Nephron progenitor cell (in vitro differentiated cells): Measurements from ENCODE around the gene WARS2.

Experiments
- DNase-seq: peaks from one replicate; pipeline ENCODE4 v3.0.0; 2021
- H3K27ac Mint-ChIP-seq: 2 replicates; pipeline ENCODE4 v1.8.0; 2021; ENCODE audit warnings: mild to moderate bottlenecking, moderate library complexity, mixed read lengths
- H3K27me3 Mint-ChIP-seq: 2 replicates; pipeline ENCODE4 v1.8.0; 2021; ENCODE audit warnings: mild to moderate bottlenecking, low read depth, mixed read lengths; ENCODE audit not compliant: poor library complexity
- H3K36me3 Mint-ChIP-seq: 2 replicates; pipeline ENCODE4 v1.8.0; 2021; ENCODE audit warnings: low read depth, mixed read lengths
- H3K4me1 Mint-ChIP-seq: 2 replicates; pipeline ENCODE4 v1.8.0; 2021; ENCODE audit warnings: mixed read lengths
- H3K4me3 Mint-ChIP-seq: 2 replicates; pipeline ENCODE4 v1.8.0; 2021; ENCODE audit warnings: mild to moderate bottlenecking, moderate library complexity, mixed read lengths
- H3K9me3 Mint-ChIP-seq: 2 replicates; pipeline ENCODE4 v1.8.0; 2021; ENCODE audit warnings: mild to moderate bottlenecking, moderate library complexity, mixed read lengths
- CTCF ChIP-seq: fragments of 200-600 bp; sonication (generic); IDR thresholded peaks from 2 replicates; pipeline ENCODE4 v1.5.0; 2021; ENCODE audit warnings: antibody characterized with exemption

The WARS2 gene

DNA sequence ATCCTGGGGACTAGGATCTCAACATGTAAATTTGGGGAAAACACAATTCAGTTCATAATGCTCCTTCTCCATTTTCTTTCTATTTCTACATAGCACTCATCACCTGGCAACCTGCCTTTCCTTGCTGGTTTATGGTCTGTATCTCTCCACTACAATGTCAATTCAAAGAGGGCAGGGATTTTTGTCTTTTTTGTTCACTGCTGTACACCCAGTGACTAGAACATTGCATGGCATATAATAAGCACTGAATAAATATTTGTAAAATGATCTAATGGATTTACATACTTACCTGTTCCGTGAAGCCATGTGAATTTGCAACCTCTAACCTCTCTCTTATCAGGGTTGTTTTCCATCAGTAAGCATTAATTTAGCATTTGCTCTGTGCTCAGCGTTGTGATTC, 124.9 kb downstream of the WARS2 start:
- Mint-ChIP-seq H3K4me3 (no peak overlapping the region), H3K9me3 (peaks cover 37% of the 10 kb centered on the region), H3K27me3 (peaks cover 4% of the 10 kb centered on the region), H3K36me3 (peaks cover 24% of the 10 kb centered on the region), H3K4me1 (no peaks in the 10 kb centered on the region), H3K27ac (no peak overlapping the region)
- TF ChIP-seq CTCF = no peak
- no peak for DNase-seq

GRCh38 chr1:119012383-119012782, 128.1 kb downstream of the WARS2 start:
- Mint-ChIP-seq H3K9me3 (peaks cover 22% of the 10 kb centered on the region), H3K36me3 (no peaks in the 10 kb centered on the region), H3K27me3 (peaks cover 25% of the 10 kb centered on the region), H3K4me1 (peaks cover 13% of the 10 kb centered on the region), H3K27ac (no peak overlapping the region), H3K4me3 (no peak overlapping the region)
- no peak for TF ChIP-seq CTCF
- no peak for DNase-seq

DNA sequence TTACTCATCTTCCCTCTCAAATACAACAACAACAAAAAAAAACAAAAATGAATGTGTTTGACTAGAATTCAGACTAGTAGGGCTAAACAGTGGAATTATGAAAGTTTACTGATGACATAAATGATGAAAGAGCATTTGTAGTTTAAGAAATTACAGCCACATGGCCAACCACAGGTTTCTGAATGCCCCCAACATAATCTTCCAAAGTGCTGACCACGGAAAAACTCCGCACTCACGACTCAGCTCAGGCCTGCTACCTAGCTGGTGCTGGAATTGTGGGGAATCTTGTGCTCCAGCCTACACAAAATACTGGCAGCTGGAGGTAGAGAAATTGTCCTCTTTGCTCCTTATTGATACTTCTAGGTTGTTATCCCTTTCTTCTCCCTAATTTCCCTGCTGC, 128.7 kb downstream of the WARS2 start:
- Mint-ChIP-seq H3K27ac (no peak overlapping the region), H3K4me3 (no peak overlapping the region), H3K9me3 (peaks cover 18% of the 10 kb centered on the region), H3K27me3 (peaks cover 32% of the 10 kb centered on the region), H3K4me1 (peaks cover 13% of the 10 kb centered on the region), H3K36me3 (no peaks in the 10 kb centered on the region)
- no peak for DNase-seq
- TF ChIP-seq CTCF = no peak

GRCh38 chr1:119011116-119011515, 129.3 kb downstream of the WARS2 start:
- Mint-ChIP-seq H3K36me3 (no peaks in the 10 kb centered on the region), H3K4me3 (no peak overlapping the region), H3K4me1 (peaks cover 17% of the 10 kb centered on the region), H3K27me3 (peaks cover 38% of the 10 kb centered on the region), H3K9me3 (peaks cover 17% of the 10 kb centered on the region), H3K27ac (no peak overlapping the region)
- TF ChIP-seq CTCF = no peak
- no peak for DNase-seq

GRCh38 chr1:119010201-119010600, 130.3 kb downstream of the WARS2 start:
- no peak overlapping the region for H3K4me3 Mint-ChIP-seq
- H3K27ac Mint-ChIP-seq = no peak overlapping the region
- TF ChIP-seq CTCF = no peak
- peaks cover 17% of the 10 kb centered on the region for H3K9me3 Mint-ChIP-seq
- peaks cover 47% of the 10 kb centered on the region for H3K27me3 Mint-ChIP-seq
- H3K4me1 Mint-ChIP-seq = peaks cover 21% of the 10 kb centered on the region
- peaks cover 4% of the 10 kb centered on the region for H3K36me3 Mint-ChIP-seq
- no peak for DNase-seq

DNA sequence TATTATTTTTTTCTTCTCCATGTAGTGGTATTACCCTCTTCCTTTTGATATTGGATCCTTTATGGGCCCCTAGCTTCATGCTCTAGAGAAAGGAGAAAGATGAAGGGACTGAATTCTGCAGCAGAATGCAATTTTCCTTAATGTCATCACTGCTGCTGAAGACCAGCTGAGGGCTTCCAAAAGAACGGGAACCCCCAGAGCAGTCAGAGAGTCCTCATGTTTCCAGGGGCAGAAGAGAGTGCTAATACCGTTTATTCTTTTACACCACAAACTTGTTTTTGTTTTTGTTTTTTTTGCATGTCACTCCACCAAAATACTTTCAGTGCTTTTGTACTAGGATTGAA, 131.2 kb downstream of the WARS2 start:
- DNase-seq = no peak
- no peak for TF ChIP-seq CTCF
- H3K9me3 Mint-ChIP-seq = peaks cover 17% of the 10 kb centered on the region
- peaks cover 23% of the 10 kb centered on the region for H3K4me1 Mint-ChIP-seq
- H3K4me3 Mint-ChIP-seq = peak overlapping the region; percentile 77
- H3K36me3 Mint-ChIP-seq = peaks cover 4% of the 10 kb centered on the region
- no peak overlapping the region for H3K27ac Mint-ChIP-seq
- peaks cover 56% of the 10 kb centered on the region for H3K27me3 Mint-ChIP-seq
